ENCODE measurements around the gene PTPRT.

The PTPRT gene

DNA sequence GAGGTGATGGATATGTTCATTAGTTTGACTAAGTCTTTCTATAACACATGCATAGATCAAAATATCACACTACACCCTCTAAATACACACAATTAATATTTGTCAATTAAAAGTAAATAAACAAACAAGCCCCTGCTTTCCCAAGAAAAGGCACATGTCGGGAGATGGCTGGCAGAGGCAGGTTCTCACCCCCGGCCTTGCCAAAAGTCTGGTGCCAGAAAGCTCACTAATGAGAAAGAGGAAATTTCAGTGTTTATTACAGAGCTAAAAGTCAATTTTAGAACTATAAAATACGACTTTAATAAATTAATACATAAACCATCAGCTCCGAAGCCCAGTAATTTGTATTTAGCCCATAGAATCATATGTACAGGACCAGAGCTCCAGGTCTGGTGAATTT is 404.7 kb downstream of the PTPRT start:
- DNase-seq = no peak

DNA sequence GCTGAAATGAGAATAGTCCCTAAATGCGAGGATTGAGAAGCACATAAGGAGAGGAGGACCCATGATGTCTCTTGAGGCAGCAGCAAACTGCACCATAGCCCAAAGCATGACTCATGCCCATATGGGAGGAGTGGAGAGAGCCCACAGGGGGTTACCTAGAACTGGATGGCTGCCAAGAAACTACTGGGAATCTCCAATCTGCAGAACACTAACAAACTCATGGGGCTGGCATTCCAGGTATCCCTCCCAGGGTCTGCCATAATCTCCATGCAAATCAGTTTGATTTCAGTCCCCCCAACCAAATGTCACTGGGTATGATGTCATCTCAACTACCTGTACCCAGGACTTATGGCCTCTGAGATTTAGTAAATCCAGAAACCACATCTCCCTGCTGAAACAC is 410.5 kb downstream of the PTPRT start:
- DNase-seq = no peak

DNA sequence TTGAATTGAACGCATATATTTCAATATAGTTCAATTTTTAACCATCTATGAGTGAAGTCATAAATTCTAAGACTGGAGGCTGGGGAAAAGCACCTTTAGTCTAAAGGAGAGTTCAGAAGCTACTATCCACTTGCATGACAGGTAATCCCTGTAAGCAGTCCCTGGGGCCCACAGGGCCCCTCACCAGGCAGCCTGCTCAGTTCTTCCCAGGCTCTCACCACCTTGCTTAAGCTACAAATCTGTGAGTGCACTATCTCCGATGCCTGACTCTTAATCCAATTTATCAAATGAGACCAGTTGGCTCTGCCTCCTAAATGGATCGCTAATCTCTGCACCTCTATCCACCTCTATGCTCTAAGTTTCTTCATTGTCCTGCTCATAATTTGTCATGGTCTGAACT is 413.8 kb downstream of the PTPRT start:
- DNase-seq = no peak

DNA sequence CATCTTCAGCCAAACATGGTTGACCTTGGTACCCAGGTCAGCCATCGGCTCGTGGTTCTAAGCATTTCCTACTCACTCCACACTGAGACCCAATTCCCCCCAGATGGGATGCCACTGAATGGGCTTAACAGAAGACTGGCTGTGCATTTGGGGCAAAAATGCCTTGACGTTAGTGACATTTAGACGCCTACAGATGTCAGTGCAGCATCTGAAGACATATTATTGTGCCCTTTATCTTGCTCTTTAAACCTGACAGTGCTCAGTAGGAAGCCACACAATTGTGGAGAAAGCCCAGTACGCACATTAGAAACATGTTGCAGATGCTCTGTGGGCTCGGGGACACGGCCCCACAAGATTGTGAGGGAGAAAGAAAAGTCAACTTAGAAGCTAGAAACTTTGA is 414.7 kb downstream of the PTPRT start:
- no peak for DNase-seq

DNA sequence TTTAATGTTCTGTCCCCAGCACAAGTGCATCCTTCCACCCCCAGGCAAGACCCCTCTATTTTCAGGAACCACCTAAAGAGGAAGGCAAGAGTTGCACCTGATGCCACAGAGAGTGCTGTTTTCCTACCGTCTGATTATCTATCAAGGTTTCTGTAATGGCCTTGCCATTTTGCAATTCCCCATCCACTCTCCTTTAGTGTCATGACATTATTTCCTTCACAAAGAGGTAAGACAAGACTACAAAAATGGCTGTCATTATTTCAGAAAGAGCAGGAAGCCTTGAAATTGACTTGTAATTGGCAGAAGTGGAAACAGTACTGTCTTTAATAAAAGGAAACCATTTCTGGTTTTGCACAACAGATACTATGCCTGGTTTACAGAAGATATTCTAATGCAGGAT is 426.7 kb downstream of the PTPRT start:
- DNase-seq = no peak

DNA sequence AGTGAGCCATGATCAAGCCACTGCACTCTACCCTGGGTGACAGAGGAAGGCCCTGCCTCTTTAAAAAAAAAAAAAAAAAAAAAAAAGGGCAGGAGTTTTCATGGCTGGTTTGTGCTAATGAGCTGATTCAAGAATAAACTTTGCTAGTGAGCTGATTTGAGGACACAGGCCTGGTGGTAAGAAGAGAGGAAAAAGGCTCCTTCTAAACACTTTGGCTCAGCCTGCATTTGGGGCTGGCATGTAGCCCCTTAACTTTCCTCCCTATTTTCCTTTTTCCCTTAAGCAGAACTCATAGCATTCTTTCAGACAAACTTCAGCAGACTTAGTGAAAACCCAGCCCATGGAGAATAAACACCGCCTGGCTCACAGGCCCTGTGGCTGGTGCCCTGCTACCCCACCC is 432.7 kb downstream of the PTPRT start:
- no peak for DNase-seq

DNA sequence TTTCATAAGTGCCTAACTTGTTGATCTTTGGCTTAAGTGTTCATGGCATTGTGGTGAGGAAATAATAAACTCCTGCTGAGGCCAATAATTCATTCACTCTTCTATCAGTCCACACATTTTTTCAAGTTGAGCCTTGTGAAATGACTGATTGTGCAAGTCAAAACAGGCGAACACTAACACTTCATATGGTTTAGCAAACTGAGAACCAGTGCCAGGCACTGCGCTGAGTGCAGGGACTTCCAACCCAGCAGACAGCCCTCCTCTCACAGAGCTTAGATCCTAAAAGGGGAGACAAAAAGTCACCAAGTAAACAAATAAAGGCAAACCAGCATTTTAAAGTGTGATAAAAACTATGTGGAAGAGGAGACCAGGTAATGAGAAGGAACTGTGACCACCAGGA is 435.0 kb downstream of the PTPRT start:
- no peak for DNase-seq

DNA sequence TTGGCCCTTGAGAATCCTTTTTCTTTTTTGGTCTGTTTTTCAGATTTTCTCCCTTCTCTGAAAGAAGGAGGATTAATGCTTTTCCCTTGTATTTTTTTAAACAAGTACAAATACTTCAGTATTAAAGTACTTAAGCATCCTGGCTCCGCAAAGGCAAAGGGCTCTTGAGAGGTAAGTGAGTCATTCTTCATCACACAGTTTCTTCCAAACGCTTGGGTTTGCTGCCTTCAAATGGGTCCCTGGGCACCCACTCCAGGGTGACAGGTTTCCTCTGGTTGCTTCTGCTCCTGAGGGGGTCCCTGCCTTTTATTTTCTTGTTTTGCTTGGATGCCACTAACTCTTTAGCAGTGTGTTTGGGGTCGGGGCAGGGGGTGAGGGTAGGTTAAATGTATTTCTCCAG is 437.1 kb downstream of the PTPRT start:
- no peak for DNase-seq

DNA sequence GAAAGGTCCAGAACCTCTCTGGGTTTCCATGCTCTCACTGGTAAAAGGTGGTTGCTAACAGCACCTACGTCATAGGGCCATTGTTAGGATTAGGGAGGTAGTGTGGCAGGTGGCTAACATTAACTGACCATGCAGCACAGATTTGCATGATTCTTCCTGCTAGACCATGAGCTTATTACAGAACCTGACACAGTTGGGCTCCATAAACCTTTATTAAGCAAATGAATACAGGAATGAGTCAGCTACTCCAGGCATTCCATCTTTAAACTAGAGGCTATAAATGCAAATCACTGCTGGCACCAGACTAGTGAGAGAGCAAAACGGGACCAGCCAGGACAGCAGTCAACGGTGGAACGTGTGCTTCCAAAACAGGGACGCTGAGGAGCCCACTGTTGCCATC is 440.1 kb downstream of the PTPRT start:
- no peak for DNase-seq

DNA sequence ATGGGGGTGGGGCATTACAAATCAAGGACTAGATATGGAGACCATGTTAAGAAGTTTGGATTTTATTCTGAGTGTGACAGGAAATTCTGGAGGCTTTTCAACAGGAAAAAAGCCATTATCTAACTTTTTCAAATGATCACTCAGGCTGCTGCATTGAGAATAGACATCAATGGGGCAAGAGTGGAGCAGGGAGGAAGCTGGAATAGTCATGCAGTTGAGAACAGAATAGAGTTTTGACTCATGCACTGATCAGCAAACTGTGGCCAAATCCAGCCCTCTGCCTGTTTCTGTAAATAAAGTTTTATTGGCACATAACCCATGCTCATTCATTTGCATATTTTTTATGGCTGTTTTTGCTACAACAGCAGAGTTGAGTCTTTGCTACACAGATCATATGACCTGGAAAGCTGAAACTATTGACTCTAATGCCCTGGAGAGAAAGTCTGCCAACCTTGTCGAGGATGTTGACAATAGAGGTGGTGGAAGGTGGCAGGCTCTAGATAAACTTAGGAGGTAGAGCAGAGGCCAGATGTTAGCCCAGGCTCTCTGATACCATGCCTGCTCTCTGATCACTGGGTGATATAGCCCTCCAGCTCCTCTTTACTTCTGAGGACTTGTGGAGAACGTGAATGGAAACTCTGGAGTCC is 441.8 kb downstream of the PTPRT start:
- no peak for DNase-seq

DNA sequence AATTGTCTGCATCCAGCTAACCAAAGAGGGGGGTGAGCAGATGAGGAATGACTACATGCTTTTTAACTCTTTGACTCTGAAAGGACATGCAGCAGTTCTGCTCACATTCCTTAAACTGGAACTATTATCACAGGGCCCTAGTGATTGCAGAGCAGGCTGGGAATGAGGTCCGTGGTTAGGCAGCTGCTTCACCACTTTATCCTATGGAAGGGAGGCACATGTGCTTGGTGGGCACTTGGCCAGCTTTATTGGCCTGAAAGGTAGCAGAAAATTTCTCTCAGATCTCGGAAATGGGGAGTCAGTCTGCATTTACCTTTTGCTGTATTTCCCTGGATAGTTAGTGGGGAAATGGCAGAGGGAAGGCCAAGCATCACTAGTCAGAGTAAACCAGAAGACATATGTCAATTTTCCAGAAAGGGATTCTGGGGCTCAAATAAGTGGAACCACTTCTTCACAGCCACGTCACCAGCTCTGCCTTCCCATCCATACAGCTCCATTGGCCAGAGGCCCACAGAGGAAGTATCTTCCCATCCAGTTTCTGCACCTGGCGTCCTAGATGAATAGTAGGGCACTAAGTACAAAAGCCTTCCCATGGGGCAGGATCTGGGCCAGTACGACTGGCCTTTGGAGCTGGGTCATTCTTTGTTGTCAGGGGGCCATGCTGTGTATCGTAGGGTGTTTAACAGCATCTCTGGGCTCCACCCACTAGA is 444.8 kb downstream of the PTPRT start:
- DNase-seq = no peak

DNA sequence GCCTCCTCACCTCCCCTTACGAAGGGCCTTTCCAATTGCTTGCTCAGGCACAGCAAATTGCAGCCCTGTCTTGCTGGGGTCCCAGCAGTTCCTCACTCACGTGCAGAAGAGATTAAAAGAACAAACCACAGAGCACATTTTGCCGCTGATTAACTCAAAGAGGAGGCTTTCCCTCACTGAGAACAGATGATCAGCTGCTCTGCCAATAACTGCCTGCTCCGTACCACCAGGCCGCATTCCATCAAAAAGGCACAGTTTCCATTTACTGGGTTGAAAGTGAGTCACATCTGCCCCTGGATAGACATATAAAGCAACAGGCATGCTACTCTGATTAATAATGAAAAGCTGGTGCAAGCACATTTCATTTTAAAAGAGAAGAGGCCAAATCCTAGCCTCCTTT is 446.8 kb downstream of the PTPRT start:
- no peak for DNase-seq

DNA sequence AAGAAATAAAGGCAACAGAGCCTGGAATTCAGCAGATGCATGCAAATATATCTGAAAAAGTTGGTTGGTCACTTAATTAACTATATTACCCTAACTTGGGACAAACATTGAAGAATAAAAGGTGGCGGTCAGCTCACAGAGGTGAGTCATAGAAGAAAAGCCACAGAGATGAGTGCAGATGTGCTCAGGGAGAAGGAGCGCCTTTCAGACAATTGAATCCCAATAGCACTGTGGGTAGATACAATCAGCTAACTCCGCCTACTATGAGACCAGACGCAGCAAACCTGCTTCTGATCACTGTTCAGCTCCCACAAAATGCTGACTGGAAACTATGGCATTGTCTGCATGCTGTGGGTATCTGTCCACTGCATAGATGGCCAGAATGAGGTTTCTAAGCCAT is 447.8 kb downstream of the PTPRT start:
- no peak for DNase-seq

DNA sequence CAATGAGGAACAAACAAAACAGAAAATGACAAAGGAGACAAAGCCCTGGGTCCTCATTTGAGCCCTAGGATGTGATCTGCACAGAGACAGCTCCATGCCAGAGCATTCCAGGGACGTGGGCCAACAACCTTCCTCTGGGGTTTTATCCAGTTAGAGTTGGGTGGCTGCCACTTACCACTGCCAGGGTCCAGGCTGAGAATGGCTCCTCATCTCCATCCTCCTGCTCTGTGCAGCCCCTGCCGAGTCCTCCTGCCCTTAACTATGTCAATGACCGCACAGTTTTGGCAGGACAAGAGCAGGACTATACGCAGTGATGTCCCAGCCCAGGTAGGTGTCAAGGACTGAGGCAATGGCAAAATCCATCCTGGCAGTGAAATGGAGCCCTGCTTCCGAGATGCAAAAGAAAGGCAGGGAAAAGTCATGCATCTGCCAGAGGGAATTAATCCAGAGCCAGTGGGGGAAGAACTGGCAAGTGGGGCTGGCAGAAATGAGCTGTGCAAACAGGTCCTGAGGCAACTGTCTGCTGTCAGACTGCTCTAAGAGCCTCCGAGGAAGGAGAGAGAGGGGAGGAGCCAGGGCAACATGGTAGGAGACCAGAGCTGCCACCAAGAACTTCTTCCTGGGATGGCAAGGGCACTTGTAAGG is 449.4 kb downstream of the PTPRT start:
- peak in 1 of 2 donors; percentile 17 for DNase-seq

DNA sequence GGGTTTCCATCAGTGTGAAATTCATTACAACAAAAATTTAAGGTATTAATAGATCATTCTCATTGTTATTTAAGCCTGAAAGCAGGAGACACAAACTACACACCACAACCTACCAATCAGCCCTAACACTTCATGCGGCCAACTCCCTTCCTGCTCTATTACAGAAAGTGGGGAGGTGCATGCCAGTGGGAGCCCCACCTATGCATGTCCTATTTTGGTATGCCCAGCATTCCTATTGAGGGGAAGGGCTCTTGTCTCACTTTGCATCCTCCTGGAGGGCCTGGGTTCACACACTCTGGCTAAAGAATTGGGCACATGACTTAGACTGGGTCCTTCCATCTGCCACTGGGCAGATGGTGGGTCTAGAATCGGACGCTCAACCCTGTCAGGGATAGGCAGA is 450.0 kb downstream of the PTPRT start:
- no peak for DNase-seq

DNA sequence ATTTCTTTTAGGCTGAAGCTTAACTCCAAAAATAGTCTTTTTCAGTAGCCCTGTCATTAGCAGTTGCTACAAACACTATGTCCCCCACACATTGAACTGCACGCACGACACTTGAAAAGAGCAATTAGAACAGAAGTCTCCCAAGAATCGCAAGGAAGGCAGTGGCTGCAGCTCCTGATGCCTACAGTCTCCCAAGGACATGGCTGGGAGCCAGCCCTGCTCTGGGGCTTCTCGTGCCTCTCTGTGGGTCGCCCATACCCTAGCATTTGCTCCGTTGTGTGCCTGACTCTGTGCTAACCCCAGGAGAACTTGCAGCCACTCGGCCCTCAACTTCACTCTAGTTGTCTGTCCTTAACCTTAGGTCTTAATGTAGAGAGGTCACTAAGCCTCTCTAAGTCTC is 454.2 kb downstream of the PTPRT start:
- no peak for DNase-seq

DNA sequence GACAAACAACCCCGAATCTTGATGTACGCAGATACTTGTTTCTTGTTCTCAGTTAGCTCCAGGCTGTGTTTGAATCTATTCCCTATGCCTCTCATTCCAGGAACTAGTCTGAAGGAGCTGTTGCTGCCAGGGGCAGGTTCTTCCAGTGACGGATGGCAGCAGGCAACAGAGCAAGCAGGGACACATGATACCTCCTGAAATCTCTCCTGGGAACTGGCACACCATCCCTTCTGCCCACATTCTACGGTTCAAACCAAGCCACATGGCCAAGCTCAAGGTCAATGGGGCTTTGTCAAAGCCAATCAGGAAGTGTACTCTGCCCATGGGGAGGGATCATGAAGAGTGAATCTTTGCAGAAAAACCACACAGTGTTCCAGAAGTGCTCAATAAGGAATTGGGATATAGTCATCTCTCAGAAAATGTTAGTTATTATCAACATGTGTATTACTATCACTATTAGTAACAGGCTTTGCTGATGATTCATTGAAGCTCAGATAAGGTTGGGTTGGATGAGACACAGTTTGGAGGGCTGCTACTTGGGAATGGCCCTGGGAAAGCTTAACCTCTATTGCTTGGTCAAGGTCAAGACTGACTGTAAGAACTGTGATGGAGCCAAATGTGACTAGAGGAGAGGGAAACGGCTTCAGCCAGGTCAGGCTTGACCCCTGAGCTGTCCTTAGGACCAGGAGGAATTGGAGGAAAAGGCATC is 454.9 kb downstream of the PTPRT start:
- no peak for DNase-seq

DNA sequence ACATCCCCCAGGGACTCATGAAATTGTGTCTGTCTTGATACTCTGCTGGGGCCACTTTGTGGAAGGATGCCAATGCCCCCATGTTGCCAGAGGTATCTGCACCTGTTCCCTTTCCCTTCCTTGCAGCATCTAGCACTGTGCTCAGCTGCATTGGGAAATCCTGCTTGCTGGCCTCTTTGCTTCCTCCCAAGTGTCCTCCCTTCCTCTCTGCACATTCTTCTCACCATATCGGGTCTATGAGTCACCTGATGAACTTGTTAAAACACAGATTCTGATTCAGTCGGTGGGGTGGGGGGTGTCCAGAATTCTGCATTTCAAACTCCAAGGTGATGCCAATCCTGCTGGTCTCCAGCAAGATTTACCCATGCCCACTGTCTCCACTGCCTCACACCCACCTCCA is 467.8 kb downstream of the PTPRT start:
- no peak for DNase-seq

DNA sequence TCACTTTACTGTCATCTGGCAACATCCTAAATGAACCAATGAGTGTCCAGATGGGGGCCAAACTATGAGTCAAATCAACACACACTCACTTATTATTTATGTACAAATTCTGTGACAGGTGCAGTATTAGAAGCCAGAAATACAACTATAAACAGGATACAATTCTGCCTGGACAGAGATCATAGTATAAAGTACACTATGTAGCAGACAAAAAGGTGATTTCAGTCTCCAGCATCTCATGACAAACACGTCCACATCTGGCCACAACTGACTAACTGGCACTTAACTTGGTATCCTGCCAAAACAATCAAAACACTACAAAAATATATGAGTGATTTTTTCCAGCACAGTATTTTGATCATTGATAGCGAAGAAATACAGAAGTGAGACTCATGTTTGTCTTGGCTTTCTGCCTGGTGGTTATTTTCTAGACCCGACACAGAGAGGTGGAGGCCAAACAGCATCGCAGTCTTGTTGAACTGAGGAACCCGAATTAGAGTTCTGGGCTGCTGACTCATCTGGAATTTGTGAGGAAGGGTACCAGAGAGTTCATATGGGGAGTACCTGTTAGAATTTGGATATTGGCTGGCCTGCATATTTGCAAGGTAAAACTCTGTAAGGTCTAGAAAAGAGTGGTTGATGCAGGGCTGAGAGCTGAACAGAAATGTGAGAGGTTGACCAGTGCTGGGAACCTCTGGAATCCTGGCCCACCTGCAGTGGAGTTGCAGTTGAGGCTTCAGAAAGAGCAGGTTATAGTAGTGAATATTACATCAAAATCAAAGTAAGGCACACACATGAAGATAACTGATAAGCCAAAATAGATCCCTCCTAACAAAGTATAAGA is 475.2 kb downstream of the PTPRT start:
- no peak for DNase-seq

DNA sequence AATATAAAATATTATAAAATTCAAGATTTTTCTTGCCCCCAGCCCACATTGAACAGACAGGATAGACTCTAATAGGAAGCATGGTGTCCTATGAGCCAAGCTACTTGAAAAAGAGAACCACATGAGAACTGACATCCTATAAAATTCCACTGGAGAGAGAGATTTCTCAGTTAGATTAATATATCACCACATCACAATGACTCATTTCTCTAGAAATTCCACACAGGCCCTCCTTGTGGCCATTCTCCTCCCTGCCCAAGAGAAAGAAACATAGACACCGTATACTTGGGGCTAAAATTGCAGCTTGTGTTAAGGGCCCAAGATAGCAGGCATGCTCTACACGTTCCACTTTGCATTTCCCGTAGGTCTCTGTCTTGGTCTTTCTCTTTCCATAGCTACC is 481.4 kb downstream of the PTPRT start:
- DNase-seq = no peak

DNA sequence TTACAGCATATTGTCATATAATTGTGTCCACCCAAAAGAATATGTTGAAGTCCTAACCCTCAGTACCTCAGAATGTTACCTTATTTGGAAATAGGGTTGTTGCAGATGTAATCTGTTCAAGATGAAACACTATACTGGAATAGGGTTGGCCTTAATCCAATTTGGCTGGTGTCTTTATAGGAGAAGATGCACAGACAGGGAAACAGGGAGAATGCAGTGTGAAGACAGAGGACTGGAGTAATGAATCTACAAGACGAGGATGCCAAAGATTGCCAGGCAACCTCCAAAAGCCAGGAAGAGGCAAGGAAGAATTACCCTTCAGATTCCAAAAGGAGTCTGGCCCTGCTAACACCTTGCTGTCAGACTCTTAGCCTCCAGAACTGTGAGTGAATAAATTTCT is 482.9 kb downstream of the PTPRT start:
- DNase-seq = no peak

DNA sequence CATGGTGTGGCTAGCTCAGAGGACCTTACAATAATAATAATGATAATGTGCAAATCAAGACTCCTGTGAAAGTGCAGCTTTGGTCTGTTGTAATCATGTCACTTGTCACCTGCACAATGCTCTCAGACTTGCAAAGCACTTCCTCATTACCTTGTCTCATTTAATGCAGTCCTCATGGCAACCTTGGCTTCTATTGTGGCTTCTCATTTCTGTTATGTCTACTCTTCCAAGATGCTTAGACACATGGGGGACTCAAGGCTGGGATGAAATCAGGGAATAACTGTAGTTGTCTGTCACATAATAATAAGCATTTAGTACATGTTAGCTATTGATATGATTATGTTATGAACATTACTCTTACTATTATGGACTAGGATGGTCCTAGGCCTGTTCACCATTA is 484.2 kb downstream of the PTPRT start:
- no peak for DNase-seq

DNA sequence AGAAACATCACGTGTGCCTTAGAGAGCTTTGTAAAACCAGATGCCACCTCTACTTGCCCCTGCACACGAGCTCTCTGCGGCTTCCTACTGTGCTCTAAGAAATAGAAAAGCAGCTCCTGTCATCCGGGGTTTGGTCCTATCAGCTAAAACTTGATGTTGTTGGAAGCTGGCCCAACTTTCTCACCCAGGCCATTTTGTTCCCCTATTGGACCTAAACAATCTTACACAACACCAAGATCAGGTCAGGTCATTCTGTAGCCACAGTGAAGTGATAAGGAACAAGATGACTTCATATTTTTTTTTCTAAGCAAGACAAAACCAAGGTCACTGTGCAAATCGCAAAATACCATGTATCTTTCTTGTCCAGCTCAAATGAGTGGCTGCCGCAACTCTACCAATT is 486.0 kb downstream of the PTPRT start:
- DNase-seq = no peak

Measured in hippocampal formation (tissue), 2 donors.